GM19467 (cell line): Measurements from ENCODE around the gene PNPLA2.
A peak's percentile ranks its signal among the peaks of the same experiment; 100 is the strongest.

Source experiments
- ATAC-seq: cut with Tn5 transposase; IDR thresholded peaks from one replicate; pipeline ENCODE4 v1.9.1; 2021; ENCODE audit warnings: mild to moderate bottlenecking, moderate library complexity; ENCODE audit not compliant: unreplicated experiment

The PNPLA2 gene

GRCh38 chr11:813456-814096 lies 5.1 kb upstream of the PNPLA2 start:
- no peak for ATAC-seq

- no peak for ATAC-seq
These were observed 2.9 kb upstream of the PNPLA2 start for GRCh38 chr11:815675-816432.

GRCh38 chr11:816433-816779 lies 2.3 kb upstream of the PNPLA2 start:
- ATAC-seq, result no peak

GRCh38 chr11:819129-819931 lies 616 bp downstream of the PNPLA2 start:
- peak; percentile 56 for ATAC-seq

GRCh38 chr11:819943-820649 lies 1.4 kb downstream of the PNPLA2 start:
- peak; percentile 63 for ATAC-seq

- no peak for ATAC-seq
These were observed 2.2 kb downstream of the PNPLA2 start for GRCh38 chr11:820655-821511.

- ATAC-seq, result no peak
These were observed 3.0 kb downstream of the PNPLA2 start for GRCh38 chr11:821512-822371.

- ATAC-seq, result no peak
These were observed 5.0 kb downstream of the PNPLA2 start for GRCh38 chr11:823441-824291.

- no peak for ATAC-seq
These were observed 5.7 kb downstream of the PNPLA2 start for GRCh38 chr11:824292-824880.

- ATAC-seq, result no peak
These were observed 6.2 kb downstream of the PNPLA2 start for GRCh38 chr11:824942-825341.

GRCh38 chr11:825366-826226 lies 6.9 kb downstream of the PNPLA2 start:
- ATAC-seq, result no peak

GRCh38 chr11:826227-826621 lies 7.5 kb downstream of the PNPLA2 start:
- ATAC-seq, result no peak

- no peak for ATAC-seq
These were observed 8.1 kb downstream of the PNPLA2 start for GRCh38 chr11:826836-827145.

- ATAC-seq, result no peak
These were observed 8.6 kb downstream of the PNPLA2 start for GRCh38 chr11:827146-827896.

GRCh38 chr11:827897-828192 lies 9.1 kb downstream of the PNPLA2 start, which contains the start of gene CRACR2B:
Gene CRACR2B (plus strand): TSS chr11:827919. CDS start chr11:828608, 689 bp downstream.
- ATAC-seq, result no peak

- ATAC-seq, result no peak
These were observed 9.9 kb downstream of the PNPLA2 start for GRCh38 chr11:828506-829175.
